DND-41 (cell line): ENCODE data around the gene TSPAN9.

Experiments used
- ATAC-seq: fragments of 200-7000 bp; cut with Tn5 transposase; 3 replicates; pipeline ENCODE4 v1.9.1; 2021; ENCODE audit warnings: low read depth; ENCODE audit not compliant: insufficient read depth
- DNase-seq: peaks from one replicate; pipeline ENCODE4 v3.0.0-alpha.2; 2020
- H2AFZ ChIP-seq: 2 replicates; pipeline ENCODE4 v1.6.0; 2012; ENCODE audit warnings: low read depth, low read length
- H3K27ac ChIP-seq: 2 replicates; pipeline ENCODE4 v1.5.1; 2012; ENCODE audit warnings: low read length, inconsistent platforms
- H3K27me3 ChIP-seq: fragments of 200-600 bp; sonication (generic); 2 replicates; pipeline ENCODE4 v1.6.0; 2012; ENCODE audit warnings: low read length, mild to moderate bottlenecking, inconsistent platforms; ENCODE audit not compliant: insufficient read depth, poor library complexity
- H3K36me3 ChIP-seq: 2 replicates; pipeline ENCODE4 v1.5.1; 2012; ENCODE audit warnings: low read length, inconsistent platforms; ENCODE audit not compliant: insufficient read depth
- H3K4me1 ChIP-seq: 2 replicates; pipeline ENCODE4 v1.5.1; 2012; ENCODE audit warnings: mild to moderate bottlenecking, low read length; ENCODE audit not compliant: insufficient read depth
- H3K4me2 ChIP-seq: 2 replicates; pipeline ENCODE4 v1.6.0; 2012; ENCODE audit warnings: mild to moderate bottlenecking, moderate library complexity, low read length, inconsistent platforms; ENCODE audit not compliant: insufficient read depth
- H3K4me3 ChIP-seq, 2 experiments: fragments of 200-600 bp in 1 of 2; shearing (Covaris generic) in 1 of 2; 2 replicates each; pipeline ENCODE4 v1.5.1; 2012 to 2016; ENCODE audit warnings: inconsistent platforms in 2 of 2, low read length in 2 of 2, mild to moderate bottlenecking in 2 of 2, low read depth in 1 of 2, moderate library complexity in 1 of 2
- H3K79me2 ChIP-seq: 2 replicates; pipeline ENCODE4 v1.6.0; 2012; ENCODE audit warnings: low read length, inconsistent platforms; ENCODE audit not compliant: insufficient read depth
- H3K9ac ChIP-seq: 2 replicates; pipeline ENCODE4 v1.6.0; 2012; ENCODE audit warnings: low read depth, mild to moderate bottlenecking, inconsistent platforms, low read length, moderate library complexity
- H3K9me3 ChIP-seq: 2 replicates; pipeline ENCODE4 v1.5.1; 2012; ENCODE audit warnings: low read length, moderate library complexity, mild to moderate bottlenecking, inconsistent platforms; ENCODE audit not compliant: insufficient read depth, severe bottlenecking
- H4K20me1 ChIP-seq: 2 replicates; pipeline ENCODE4 v1.6.0; 2012; ENCODE audit warnings: low read length; ENCODE audit not compliant: insufficient read depth
- CTCF ChIP-seq: IDR thresholded peaks from 2 replicates; pipeline ENCODE4 v1.5.1; 2012; ENCODE audit warnings: borderline replicate concordance, low read length, moderate library complexity, mild to moderate bottlenecking; ENCODE audit not compliant: poor library complexity, severe bottlenecking; ENCODE audit errors: extremely low read depth
- EZH2 ChIP-seq: IDR thresholded peaks from 3 replicates; pipeline ENCODE4 v1.6.1; 2012; ENCODE audit warnings: borderline replicate concordance, low read depth, mild to moderate bottlenecking, moderate library complexity, low read length, inconsistent platforms; ENCODE audit not compliant: severe bottlenecking

TSPAN9 gene

GRCh38 chr12:3040026-3040656 is 37.0 kb upstream of the TSPAN9 start:
- no peaks in the 10 kb centered on the region for H3K36me3 ChIP-seq
- no peak overlapping the region for H3K9ac ChIP-seq
- H3K9me3 ChIP-seq, result no peaks in the 10 kb centered on the region
- TF ChIP-seq EZH2 (no peak), CTCF (no peak)
- H3K27me3 ChIP-seq, result peaks cover 6% of the 10 kb centered on the region
- DNase-seq (no peak), ATAC-seq (no peak)
- H3K4me2 ChIP-seq, result no peak overlapping the region
- H4K20me1 ChIP-seq, result peaks cover 10% of the 10 kb centered on the region; the same call in 1 of the 2 replicates
- H3K4me1 ChIP-seq, result no peaks in the 10 kb centered on the region
- H3K79me2 ChIP-seq, result no peaks in the 10 kb centered on the region
- H2AFZ ChIP-seq, result no peak overlapping the region
- H3K4me3 ChIP-seq, result no peak overlapping the region
- no peak overlapping the region for H3K27ac ChIP-seq

GRCh38 chr12:3040663-3041544 is 36.3 kb upstream of the TSPAN9 start:
- Histone ChIP-seq H4K20me1 (peaks cover 10% of the 10 kb centered on the region; the same call in 1 of the 2 replicates), H3K9ac (no peak overlapping the region), H3K27me3 (peaks cover 6% of the 10 kb centered on the region), H3K4me2 (no peak overlapping the region), H3K36me3 (no peaks in the 10 kb centered on the region), H2AFZ (no peak overlapping the region), H3K4me1 (no peaks in the 10 kb centered on the region), H3K27ac (no peak overlapping the region), H3K9me3 (no peaks in the 10 kb centered on the region), H3K4me3 (no peak overlapping the region), H3K79me2 (no peaks in the 10 kb centered on the region)
- DNase-seq (no peak), ATAC-seq (no peak)
- TF ChIP-seq CTCF (no peak), EZH2 (no peak)

- Histone ChIP-seq H3K79me2 (no peaks in the 10 kb centered on the region), H4K20me1 (peaks cover 10% of the 10 kb centered on the region; the same call in 1 of the 2 replicates), H3K4me2 (no peak overlapping the region), H3K27me3 (peaks cover 6% of the 10 kb centered on the region), H3K36me3 (no peaks in the 10 kb centered on the region), H2AFZ (no peak overlapping the region), H3K9me3 (no peaks in the 10 kb centered on the region), H3K27ac (no peak overlapping the region), H3K4me3 (no peak overlapping the region), H3K4me1 (no peaks in the 10 kb centered on the region), H3K9ac (no peak overlapping the region)
- TF ChIP-seq CTCF, result peak; percentile 82
- TF ChIP-seq EZH2, result no peak
- DNase-seq (peak; percentile 73), ATAC-seq (peak; percentile 99)
Observed at GRCh38 chr12:3041558-3042164, 35.5 kb upstream of the TSPAN9 start.
